HL-60 (cell line): ENCODE results near the gene VCAN.

Experiments used
- DNase-seq, 2 experiments: peaks; one replicate each; pipeline ENCODE4 v3.0.0-alpha.2; 2010 to 2020; ENCODE audit warnings: low read depth in 1 of 2, low spot score in 1 of 2
- H3K27ac ChIP-seq: fragments of 250-450 bp; sonication (Bioruptor Pico); replicated peaks from 2 replicates; pipeline ENCODE4 v1.5.1; 2020; ENCODE audit warnings: mild to moderate bottlenecking, moderate library complexity
- H3K27me3 ChIP-seq: fragments of 250-450 bp; sonication (Bioruptor Pico); 2 replicates; pipeline ENCODE4 v1.5.1; 2021; ENCODE audit warnings: mild to moderate bottlenecking, moderate library complexity; ENCODE audit not compliant: insufficient read depth, poor library complexity, severe bottlenecking
- H3K4me3 ChIP-seq: replicated peaks from 2 replicates; pipeline ENCODE4 v1.5.1; 2011; ENCODE audit warnings: mild to moderate bottlenecking, control low read depth, low read length; ENCODE audit not compliant: insufficient read depth
- GABPA ChIP-seq: IDR thresholded peaks from 2 replicates; pipeline ENCODE4 v1.6.1; 2012; ENCODE audit warnings: low read depth
- POLR2AphosphoS5 ChIP-seq: IDR thresholded peaks from 2 replicates; pipeline ENCODE4 v1.6.1; 2012; ENCODE audit warnings: low read depth
- SPI1 ChIP-seq: IDR thresholded peaks from 2 replicates; pipeline ENCODE4 v1.6.1; 2012; ENCODE audit warnings: low read depth, mild to moderate bottlenecking, borderline replicate concordance
- TF ChIP-seq, protein P1 (sequence below): IDR thresholded peaks from 2 replicates; pipeline ENCODE4 v1.6.1; 2012; ENCODE audit warnings: low read depth; ENCODE audit not compliant: insufficient replicate concordance
- TF ChIP-seq, protein P2 (sequence below): IDR thresholded peaks from one replicate; pipeline ENCODE4 v1.5.1; 2011; ENCODE audit warnings: low read length, control low read depth, inconsistent platforms; ENCODE audit not compliant: insufficient read depth

Gene VCAN

DNA sequence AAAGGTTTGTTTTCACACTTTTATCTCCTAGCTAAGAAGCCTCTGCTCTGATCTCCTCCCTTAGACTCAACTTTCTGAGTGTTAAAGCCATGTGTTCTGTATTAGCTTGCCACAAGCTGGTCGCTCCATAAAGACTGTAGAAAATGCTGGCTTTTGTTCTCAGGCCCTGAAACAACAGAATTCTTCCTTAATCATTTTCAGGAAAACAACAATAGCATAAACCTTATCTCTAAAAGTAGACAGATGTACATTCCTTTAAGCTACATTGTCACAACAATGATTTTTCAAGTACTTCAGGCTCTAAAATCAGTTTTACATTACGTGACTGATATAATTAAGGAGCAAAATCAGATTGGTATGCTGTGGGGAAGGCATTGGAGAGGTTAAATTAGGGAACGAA lies 41.9 kb downstream of the VCAN start:
- Histone ChIP-seq H3K4me3 (no peak overlapping the region), H3K27ac (no peak overlapping the region), H3K27me3 (no peaks in the 10 kb centered on the region)
- no peak for DNase-seq
- TF ChIP-seq, protein P1, sequence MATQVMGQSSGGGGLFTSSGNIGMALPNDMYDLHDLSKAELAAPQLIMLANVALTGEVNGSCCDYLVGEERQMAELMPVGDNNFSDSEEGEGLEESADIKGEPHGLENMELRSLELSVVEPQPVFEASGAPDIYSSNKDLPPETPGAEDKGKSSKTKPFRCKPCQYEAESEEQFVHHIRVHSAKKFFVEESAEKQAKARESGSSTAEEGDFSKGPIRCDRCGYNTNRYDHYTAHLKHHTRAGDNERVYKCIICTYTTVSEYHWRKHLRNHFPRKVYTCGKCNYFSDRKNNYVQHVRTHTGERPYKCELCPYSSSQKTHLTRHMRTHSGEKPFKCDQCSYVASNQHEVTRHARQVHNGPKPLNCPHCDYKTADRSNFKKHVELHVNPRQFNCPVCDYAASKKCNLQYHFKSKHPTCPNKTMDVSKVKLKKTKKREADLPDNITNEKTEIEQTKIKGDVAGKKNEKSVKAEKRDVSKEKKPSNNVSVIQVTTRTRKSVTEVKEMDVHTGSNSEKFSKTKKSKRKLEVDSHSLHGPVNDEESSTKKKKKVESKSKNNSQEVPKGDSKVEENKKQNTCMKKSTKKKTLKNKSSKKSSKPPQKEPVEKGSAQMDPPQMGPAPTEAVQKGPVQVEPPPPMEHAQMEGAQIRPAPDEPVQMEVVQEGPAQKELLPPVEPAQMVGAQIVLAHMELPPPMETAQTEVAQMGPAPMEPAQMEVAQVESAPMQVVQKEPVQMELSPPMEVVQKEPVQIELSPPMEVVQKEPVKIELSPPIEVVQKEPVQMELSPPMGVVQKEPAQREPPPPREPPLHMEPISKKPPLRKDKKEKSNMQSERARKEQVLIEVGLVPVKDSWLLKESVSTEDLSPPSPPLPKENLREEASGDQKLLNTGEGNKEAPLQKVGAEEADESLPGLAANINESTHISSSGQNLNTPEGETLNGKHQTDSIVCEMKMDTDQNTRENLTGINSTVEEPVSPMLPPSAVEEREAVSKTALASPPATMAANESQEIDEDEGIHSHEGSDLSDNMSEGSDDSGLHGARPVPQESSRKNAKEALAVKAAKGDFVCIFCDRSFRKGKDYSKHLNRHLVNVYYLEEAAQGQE: no peak
- no peak for TF ChIP-seq SPI1
- TF ChIP-seq, protein P2, sequence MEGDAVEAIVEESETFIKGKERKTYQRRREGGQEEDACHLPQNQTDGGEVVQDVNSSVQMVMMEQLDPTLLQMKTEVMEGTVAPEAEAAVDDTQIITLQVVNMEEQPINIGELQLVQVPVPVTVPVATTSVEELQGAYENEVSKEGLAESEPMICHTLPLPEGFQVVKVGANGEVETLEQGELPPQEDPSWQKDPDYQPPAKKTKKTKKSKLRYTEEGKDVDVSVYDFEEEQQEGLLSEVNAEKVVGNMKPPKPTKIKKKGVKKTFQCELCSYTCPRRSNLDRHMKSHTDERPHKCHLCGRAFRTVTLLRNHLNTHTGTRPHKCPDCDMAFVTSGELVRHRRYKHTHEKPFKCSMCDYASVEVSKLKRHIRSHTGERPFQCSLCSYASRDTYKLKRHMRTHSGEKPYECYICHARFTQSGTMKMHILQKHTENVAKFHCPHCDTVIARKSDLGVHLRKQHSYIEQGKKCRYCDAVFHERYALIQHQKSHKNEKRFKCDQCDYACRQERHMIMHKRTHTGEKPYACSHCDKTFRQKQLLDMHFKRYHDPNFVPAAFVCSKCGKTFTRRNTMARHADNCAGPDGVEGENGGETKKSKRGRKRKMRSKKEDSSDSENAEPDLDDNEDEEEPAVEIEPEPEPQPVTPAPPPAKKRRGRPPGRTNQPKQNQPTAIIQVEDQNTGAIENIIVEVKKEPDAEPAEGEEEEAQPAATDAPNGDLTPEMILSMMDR: no peak
- TF ChIP-seq GABPA: no peak
- TF ChIP-seq POLR2AphosphoS5: no peak

DNA sequence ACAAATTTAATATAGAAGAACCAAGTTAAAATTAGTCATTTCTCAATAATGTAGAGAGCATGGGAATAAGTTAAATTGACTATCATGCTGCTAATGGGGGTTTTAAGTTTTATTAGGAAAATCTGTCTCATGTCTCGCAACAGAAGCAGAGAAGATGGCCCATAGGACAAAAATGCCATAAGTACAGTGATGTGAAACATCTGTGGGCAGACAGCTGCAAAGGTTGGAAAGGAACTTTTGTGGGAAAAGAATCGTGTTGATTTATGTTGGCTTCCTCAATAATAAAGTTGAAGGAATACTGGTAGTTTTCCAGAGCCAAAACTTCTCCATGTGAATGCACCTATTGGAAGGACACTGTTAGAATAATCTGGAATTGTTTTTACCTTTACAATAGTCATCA lies 44.8 kb downstream of the VCAN start:
- DNase-seq: no peak
- H3K27ac ChIP-seq: no peak overlapping the region
- TF ChIP-seq GABPA (no peak), POLR2AphosphoS5 (no peak), SPI1 (no peak)
- TF ChIP-seq, protein P2: no peak
- TF ChIP-seq, protein P1: no peak
- H3K4me3 ChIP-seq: no peak overlapping the region
- H3K27me3 ChIP-seq: no peaks in the 10 kb centered on the region

DNA sequence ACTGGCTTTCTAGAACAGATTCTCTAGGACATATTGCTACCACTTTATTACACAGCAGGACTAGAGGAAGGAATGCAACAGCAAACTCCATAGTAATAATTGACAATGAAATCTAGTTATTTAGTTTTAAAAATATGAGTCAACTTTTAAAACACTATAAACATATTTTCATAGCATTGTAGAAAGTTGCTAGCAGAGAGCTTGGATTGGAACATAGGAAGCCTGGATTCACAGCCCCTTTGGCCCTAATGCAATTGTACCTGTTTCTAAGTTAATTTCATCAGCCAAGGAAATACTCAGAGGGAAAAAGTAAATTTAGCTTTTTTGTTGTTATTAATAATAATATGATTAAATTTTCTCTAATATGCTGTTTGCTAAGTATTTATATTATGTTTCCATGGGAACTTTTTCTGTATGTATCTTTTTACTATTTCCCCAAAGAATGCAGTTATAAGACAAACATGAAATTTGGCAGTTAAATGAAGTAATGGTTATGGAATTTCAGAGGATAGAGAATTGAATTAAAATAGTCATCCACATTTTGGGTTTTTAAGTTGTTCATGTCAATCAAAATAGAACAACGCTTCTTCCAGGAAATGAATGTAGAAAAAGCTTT lies 45.6 kb downstream of the VCAN start:
- no peak for DNase-seq
- TF ChIP-seq, protein P1: no peak
- TF ChIP-seq, protein P2: no peak
- TF ChIP-seq GABPA: no peak
- no peak for TF ChIP-seq POLR2AphosphoS5
- TF ChIP-seq SPI1: no peak
- no peak overlapping the region for H3K4me3 ChIP-seq
- no peaks in the 10 kb centered on the region for H3K27me3 ChIP-seq
- H3K27ac ChIP-seq: no peak overlapping the region
